ENCODE data around the gene TEX48. TPM values are rescaled to one million over a fixed set of nuclear protein-coding genes. Genes with fewer than 3 reads are reported as not detected.

TEX48 gene, protein sequence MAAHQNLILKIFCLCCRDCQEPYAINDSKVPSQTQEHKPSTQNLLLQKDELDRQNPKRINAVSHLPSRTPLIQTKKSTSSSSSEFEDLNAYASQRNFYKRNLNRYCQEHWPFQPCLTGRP
- not detected in 2 replicates for total RNA-seq

GRCh38 chr9:114681594-114682332, at the start of gene TEX48:
TSS of gene TEX48 (minus strand) at chr9:114682192. CDS start at chr9:114671723, 10,469 bp downstream.

DNA sequence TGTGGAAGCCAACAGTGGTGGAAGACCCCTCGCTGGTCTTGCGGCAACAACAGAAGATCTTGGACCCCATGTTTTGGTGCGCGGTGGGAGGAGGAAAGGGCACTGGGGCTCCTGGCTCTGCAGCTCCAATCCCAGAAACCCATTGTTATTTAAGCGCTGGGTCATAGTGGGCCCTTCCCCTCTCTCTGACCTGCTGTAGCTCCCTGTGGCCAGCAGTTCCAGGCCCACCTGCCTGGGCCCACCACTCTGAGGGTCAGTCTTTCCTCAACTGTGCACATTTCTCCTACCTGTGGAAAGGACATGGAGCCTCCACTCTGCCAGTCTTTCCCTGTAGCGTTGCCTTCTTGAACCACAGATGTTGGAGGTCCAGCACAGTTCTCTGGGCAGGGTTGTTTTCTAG, 24.3 kb downstream of the TEX48 start, which contains the start of gene TEX53:
Gene TEX53, minus strand, starts transcription at position 101 of the 400 bp plus-strand sequence. Its CDS starts 31 bp downstream, at position 70.

Other genes starting within 250 kb of the TEX48 start
- 1.6 and 3.0 TPM in 2 replicates for gene WHRN, start 176.7 kb downstream of the TEX48 start, total RNA-seq
- 71.1 and 83.3 TPM in 2 replicates for gene ATP6V1G1, start 94.4 kb downstream of the TEX48 start, total RNA-seq
- 7.0 and 8.6 TPM in 2 replicates for gene TMEM268, start 70.9 kb downstream of the TEX48 start, total RNA-seq
- gene TEX53, start 24.4 kb downstream of the TEX48 start, total RNA-seq: not detected in 2 replicates
- gene TNFSF15, start 123.8 kb upstream of the TEX48 start, total RNA-seq: 0.03 and 13.4 TPM in 2 replicates
- gene TNFSF8, start 248.4 kb upstream of the TEX48 start, total RNA-seq: not detected in 2 replicates

Measured in smooth muscle cell of the pulmonary artery (primary cell).